Activated T-cell treated with anti-CD3 and anti-CD28 coated beads for 4 hours (primary cell): ENCODE data around the gene LRRC74A.
A peak's percentile ranks its signal among the peaks of the same experiment; 100 is the strongest.
"Not testable (repeated sequence)": the region's sequence is repeated elsewhere in the genome, so short reads cannot be mapped to it uniquely, and the experiment has no call there.

Experiments used
- DNase-seq: peaks from one replicate; pipeline ENCODE4 v3.0.0-alpha.2; 2020

LRRC74A gene

DNA sequence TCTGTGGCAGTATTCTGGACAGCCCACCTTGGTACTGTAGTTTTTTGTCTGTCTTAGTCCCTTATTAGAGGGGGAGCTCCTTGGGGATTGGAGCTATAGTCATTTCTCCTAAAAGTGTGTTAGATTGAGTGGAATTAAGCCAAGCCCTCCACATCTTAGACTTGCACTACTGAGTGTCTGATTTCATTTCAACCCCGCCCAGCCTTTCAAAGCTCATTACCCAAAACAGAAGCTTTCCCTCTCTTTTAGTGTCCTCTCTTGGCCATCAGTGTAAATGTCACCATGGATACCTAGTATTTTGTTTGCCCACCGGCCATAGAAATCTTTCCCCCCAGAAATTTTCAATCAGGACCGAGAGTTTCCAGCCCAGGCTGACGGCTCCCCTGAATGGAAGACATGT, 74.5 kb downstream of the LRRC74A start:
- no peak for DNase-seq

DNA sequence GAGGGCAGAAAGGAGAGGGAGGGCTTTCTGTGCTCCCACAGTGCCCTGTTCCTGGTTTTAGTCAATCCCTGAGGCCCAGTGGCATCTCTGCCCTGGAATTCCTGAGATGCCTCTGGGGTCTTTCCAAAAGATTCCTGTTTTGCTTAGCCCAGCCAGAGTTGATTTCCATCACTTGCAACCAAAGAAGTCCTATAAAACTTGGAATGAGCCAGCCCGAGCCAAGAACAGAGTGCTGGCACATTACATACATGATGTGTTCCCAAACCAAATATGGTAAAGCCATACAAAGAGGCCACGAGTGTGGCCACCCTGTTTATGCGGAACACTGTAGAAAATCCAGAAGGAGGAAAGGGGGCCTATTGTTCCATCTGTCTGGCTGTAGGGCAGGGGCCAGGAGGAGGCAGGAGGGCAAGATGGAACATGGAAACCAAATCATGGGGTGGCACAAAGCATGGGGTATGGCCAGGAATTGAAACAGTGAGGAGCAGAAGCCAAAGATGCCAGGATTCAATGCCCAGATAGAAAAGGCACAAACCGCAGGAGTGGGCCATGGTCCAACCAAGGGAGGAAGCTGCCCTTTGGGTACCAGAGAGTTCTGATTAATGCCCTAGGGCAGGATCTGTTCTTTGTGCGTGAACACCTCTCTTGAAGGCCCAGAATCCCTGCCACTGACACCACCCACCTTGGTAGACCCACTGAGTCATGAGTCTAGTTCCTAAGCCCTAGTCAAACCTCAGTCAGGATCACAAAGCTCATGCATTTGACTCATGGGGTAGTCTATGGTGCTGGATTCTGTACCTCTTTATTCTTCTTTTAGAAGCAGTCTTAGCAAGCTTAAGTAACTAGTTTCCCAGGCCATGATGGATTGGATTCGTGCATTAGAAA, 75.2 kb downstream of the LRRC74A start:
- no peak for DNase-seq

DNA sequence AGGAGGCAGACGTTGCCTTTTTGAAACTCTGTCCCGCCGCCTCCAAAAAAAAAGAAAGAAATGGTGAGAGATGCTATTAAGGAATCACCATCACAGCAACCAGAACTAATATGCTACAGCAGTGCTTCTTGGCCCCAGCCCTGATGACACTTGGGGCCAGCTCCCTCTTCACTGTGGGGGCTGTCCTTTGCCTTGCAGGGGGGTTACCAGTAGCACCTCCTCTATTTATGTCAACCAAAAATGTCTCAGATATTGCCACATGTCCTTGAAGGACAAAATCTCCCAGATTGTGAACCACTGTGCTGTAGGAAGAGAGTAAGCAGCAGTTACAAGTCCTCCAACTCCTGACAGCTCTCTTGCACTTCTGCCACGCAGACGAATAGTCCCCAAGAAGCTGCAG, 76.4 kb downstream of the LRRC74A start:
- no peak for DNase-seq

DNA sequence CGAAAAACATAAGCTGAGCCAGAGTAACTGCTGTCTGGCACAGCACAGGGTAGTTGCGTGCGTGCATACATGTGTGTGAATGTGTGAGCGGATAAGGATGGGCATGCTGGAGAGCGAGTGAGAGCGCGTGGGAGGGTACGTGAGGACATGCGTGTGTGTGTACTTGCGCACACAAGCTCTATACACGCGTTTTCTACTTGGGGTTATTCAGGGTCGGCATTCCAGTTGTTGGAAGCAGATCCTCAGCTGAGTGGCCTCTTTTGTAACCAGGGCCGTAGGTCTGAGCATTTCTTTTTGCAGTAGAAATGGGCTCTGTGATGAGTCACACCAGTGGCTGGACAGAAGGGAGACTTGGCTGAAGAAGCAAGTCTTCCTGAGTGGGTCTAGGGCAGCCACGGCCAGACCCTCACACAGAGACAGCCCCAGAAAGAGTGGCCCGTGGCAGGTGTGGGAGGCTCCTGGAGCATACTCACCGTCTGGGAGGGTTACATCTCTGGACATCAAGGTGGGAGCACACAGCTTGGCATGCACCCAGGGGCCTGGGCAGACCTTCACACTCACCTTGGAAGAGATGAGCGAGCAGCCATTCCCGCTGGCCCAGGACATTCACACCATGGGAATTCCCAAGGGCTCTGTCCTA, 78.0 kb downstream of the LRRC74A start:
- DNase-seq = no peak

- DNase-seq = peak; percentile 65
Observed at GRCh38 chr14:76904740-76905569, 78.7 kb downstream of the LRRC74A start.

DNA sequence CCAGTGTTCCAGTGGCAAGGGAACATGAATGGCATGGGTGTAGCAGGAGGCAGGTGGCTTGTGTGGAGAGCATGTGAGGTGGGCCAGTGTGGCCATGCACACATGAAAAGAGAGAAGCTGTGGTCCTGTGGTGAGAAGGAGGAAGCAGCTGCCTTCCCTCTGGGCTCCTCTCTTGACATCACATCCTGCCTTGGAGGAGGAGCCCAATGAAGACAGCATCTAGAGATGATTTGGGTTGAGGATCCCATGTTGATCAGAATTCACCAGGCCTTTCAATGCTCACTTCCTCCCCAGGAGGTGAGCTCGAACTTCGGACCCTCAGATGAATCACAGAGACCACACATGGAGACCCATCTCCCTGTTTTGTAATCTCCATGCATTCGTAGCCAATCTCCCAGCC, 82.6 kb downstream of the LRRC74A start:
- DNase-seq = no peak

- no peak for DNase-seq
Observed at GRCh38 chr14:76909266-76909665, 83.1 kb downstream of the LRRC74A start.

DNA sequence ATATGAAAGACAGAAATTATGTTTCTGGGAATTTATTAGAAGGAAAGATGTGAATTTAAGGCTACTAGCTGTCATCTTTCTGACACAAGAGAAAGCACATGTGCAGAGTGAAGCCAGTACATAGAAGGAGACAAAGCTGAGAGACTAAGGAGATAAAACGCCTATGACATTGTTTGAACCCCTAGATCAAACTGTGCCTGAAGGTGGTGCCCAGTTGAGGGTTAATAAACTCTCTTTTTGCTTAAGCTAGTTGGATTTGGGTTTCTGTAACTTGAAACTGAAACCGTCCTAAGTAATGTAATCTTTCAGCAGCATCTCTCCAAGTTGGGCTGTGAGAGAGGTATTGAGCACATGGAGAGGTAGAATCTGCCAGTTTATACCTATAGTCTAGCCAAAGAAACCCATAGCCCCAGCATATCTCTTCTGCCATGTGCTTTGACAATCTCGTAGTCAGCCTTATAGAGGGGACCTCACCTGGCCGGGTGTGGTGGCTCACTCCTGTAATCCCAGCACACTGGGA, 84.2 kb downstream of the LRRC74A start:
- DNase-seq = no peak

DNA sequence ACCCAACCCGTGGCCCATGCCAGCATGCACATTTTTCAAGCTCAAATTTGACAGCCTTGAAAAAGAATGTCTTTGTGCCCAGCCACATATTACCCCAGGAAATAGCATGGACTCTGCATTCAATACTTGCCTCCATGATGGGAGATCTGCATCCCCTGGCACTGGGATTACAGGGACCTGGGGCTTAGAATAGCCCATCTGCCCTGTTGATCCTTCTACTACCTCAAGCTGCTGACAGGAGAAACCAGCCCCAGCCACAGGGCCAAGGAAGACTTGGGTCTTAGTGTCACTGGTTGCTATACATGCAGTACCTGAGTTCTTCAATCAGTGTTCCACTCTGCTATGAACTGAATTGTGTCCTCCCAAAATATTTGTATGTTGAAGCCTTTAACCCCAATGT, 85.3 kb downstream of the LRRC74A start:
- DNase-seq = no peak

DNA sequence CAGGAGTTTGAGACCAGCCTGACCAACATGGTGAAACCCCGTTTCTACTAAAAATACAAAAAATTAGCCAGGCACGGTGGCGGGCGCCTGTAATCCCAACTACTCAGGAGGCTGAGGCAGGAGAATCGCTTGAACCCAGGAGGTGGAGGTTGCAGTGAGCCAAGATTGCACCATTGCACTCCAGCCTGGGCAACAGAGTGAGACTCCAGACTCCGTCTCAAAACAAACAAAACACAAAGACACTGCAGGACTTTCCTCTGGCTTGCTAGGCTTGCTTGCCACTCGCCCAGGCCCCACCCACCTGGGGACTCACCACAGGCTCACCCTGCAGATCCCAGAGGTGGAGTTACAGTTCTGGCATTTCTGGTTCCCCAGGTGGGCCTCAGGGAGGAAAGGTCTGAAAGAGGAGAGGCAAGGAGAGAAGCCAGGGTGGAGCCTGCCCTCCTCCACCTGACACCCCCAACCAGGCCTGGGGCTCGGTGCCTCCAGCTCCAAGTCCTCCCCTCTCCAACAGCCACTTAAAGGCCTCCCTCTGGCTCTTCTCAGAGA, 88.4 kb downstream of the LRRC74A start:
- not testable (repeated sequence) for DNase-seq

DNA sequence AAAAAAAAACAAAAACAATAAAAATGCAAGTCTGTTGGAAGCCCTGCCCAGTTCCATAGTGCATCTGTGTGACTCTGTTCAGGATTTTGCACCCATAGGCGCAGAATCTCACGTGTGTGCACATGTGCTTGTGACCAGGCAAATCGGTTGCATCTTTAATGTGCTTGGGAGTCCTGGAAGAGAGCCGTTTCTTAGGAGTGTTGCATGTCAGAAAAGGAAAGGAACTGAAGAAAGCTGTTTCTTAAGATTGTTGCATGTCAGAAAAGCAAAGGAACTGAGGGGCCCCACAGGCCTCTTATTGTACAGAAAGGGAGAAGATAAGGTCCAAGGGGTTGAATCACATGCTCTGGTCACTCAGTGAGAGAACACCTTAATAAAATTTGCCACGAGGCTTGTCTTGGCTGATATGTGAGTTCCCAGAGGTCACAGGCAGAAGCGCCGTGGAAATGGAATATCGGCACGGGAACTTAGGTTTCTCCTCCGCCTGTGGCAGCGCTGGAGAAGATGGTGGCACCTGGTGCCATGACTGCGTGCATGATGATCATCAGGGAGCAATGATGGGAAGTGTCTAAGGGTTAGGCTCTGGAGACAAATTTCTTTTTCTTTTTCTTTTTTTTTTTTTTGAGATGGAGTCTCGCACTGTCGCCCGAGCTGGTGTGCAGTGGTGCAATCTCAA, 90.0 kb downstream of the LRRC74A start:
- DNase-seq = no peak

DNA sequence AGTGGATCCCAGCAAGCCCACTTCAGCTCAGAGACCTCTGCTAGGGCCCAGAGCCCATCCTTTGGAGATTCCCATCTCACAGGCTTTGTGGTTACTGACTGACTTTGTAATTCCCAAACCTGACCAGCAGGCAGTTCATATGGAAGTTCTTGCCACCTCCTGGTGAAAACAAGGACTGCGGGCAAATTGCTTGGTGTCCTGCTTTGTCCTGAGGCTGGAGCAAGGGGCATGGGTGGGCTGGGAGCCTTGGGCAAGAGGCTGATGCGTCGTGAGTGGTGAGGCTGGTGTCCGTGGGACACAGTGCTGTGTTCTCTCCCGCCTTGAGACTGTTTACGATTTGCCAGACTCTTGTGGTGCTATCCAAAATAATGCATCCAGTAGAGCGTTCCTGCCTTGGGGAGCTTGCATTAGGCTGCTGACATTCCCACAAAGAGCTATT, 91.0 kb downstream of the LRRC74A start:
- DNase-seq = no peak

DNA sequence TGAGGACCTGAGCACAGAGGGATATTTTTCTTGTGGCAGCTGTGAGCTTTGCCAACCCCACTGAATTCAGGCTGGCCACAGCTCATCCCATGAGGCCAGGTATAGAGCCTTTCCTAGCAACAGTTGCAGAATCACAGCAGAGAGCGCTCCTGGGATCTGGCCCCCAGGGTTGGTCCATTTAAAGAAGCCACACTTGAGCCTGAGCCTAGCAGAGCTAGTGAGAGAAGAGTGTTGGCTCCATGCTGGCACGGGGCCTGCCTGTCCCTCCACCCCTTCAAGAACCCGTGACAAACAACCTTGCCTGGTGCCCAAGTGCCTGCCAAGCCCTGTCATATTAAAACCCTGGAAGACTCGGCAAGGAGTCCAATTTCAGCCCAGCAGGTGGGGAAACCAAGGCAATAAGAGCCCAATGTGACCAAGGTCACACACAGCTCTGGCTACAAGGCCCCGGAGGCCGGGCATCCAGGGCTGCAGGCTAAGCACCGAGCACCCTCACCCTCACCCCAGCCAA, 91.6 kb downstream of the LRRC74A start:
- DNase-seq = no peak

GRCh38 chr14:76918256-76918781, 92.1 kb downstream of the LRRC74A start:
- no peak for DNase-seq

DNA sequence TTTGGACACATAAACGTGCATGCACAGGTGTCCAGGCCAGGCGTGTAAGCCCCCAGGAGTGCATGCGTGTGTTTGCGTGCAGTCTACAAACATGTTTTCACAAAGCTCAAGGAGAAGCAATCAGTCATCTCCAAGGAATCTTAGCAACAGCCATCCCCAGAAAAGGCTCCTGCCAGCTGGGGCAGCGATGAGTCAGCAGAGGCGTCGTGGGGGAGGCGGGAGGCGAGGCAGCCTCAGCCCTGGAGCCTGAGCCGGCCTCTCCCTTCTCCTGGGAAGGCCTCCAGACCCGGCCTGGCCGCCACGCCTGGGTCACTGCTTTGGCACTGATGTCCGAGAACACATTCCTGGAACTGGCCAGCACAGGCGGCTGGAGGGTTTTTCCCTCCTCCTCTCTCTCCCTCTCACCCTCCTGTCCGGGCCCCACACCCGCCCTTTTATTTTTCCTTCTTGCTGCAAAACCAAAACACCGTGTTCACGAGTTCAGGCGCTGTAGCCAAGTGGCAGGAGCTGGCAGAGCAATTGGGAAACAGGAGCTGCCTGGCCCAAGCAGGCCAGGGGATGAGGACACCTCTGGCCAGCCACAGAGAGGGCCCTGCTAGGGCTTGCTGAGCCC, 92.7 kb downstream of the LRRC74A start:
- DNase-seq = no peak
